ENCODE results near the gene PLIN4. TPM values are rescaled to one million over a fixed set of nuclear protein-coding genes. Genes with fewer than 3 reads are reported as not detected.

Gene PLIN4
- total RNA-seq, 1 experiment from 2014 or later: 2.3 TPM

- H3K4me1 ChIP-seq (ENCODE audit: control insufficient read depth in 1 of 2, insufficient read depth in 2 of 2, low read length in 2 of 2): peaks cover 17 to 39% of the 10 kb centered on the region in 2 experiments
- no peak overlapping the region for H3K4me3 ChIP-seq (replicated peaks in 1 of 2; ENCODE audit: low read depth in 1 of 2, low read length in 2 of 2)
- DNase-seq (ENCODE audit: low read depth, low spot score) (no peak), ATAC-seq (peak; percentile 82)
- peaks cover 31% of the 10 kb centered on the region for H3K79me2 ChIP-seq (ENCODE audit: insufficient read depth, low read length)
- ChIA-PET CTCF (interaction anchor here (1.1 to 5.0 kb wide), 8 partner anchors 8 to 96 kb away, joined by 3 to 29 read pairs (median 5); partner anchors contain the start of gene PLIN5), RAD21 (ENCODE audit: low non-redundant PET in 1 of 2, low total read pairs in 2 of 2, uncharacterized antibody in 2 of 2, unreplicated experiment in 2 of 2) (interaction anchor here in 1 of 2 experiments (0.6 to 1.0 kb wide), 2 partner anchors 9 to 68 kb away, joined by 3 to 4 read pairs; no protein-coding TSS in a partner anchor), POLR2A (interaction anchor here (1.8 kb wide), 1 partner anchor 66 kb away, joined by 4 read pairs; no protein-coding TSS in a partner anchor)
- no peaks in the 10 kb centered on the region for H3K9me2 ChIP-seq (ENCODE audit: insufficient read depth)
- peak overlapping the region; percentile 6; the same call in 1 of the 2 replicates for H3K27ac ChIP-seq (ENCODE audit: low read depth, low read length)
- H4K20me1 ChIP-seq (ENCODE audit: insufficient read depth): no peaks in the 10 kb centered on the region
- H3K36me3 ChIP-seq (ENCODE audit: control insufficient read depth in 1 of 2, insufficient read depth in 2 of 2, low read length in 2 of 2): no peaks in the 10 kb centered on the region
- no peaks in the 10 kb centered on the region for H3K9me3 ChIP-seq (ENCODE audit: control insufficient read depth in 1 of 2, insufficient read depth in 1 of 2, low read depth in 1 of 2, low read length in 2 of 2)
- no TSS peak for BruUV-seq (replicated peaks)
- no peak overlapping the region for H3K9ac ChIP-seq (ENCODE audit: low read length)
- peak; percentile 57 to 97 (median 95) for TF ChIP-seq CTCF (IDR thresholded peaks at IDR 0.05 in 2 of 3, conservative IDR thresholded peaks at IDR 0.05 in 1 of 3; ENCODE audit: borderline replicate concordance in 1 of 3, insufficient read depth in 1 of 3, low read depth in 2 of 3, low read length in 2 of 3)
- TF ChIP-seq SIN3A (IDR thresholded peaks at IDR 0.05; ENCODE audit: low read depth): no peak
- TF ChIP-seq POLR2AphosphoS5 (IDR thresholded peaks at IDR 0.05; ENCODE audit: low read depth, low read length): no peak
- no peaks in the 10 kb centered on the region for H3K27me3 ChIP-seq (ENCODE audit: insufficient read depth, low read length)
- intact Hi-C loops (cut with micrococcal nuclease): no loop called here
- H2AFZ ChIP-seq (ENCODE audit: low read depth, low read length, poor library complexity, severe bottlenecking): no peak overlapping the region
- H3K4me2 ChIP-seq (ENCODE audit: low read length): no peak overlapping the region
These were observed 49.3 kb upstream of the PLIN4 start for GRCh38 chr19:4567584-4568071.

GRCh38 chr19:4566402-4567051, 48.2 kb upstream of the PLIN4 start:
- no peaks in the 10 kb centered on the region for H3K27me3 ChIP-seq (ENCODE audit: insufficient read depth, low read length)
- no peaks in the 10 kb centered on the region for H3K9me2 ChIP-seq (ENCODE audit: insufficient read depth)
- H3K4me2 ChIP-seq (ENCODE audit: low read length): no peak overlapping the region
- H3K4me3 ChIP-seq (replicated peaks in 1 of 2; ENCODE audit: low read depth in 1 of 2, low read length in 2 of 2): no peak overlapping the region
- ATAC-seq (no peak), DNase-seq (ENCODE audit: low read depth, low spot score) (no peak)
- H3K4me1 ChIP-seq (ENCODE audit: control insufficient read depth in 1 of 2, insufficient read depth in 2 of 2, low read length in 2 of 2): peaks cover 17 to 39% of the 10 kb centered on the region in 2 experiments
- H3K36me3 ChIP-seq (ENCODE audit: control insufficient read depth in 1 of 2, insufficient read depth in 2 of 2, low read length in 2 of 2): no peaks in the 10 kb centered on the region
- no TSS peak for BruUV-seq (replicated peaks)
- intact Hi-C loops (cut with micrococcal nuclease): no loop called here
- no peak overlapping the region for H3K9ac ChIP-seq (ENCODE audit: low read length)
- H3K79me2 ChIP-seq (ENCODE audit: insufficient read depth, low read length): peaks cover 27% of the 10 kb centered on the region
- RAD21 ChIA-PET (ENCODE audit: low non-redundant PET in 1 of 2, low total read pairs in 2 of 2, uncharacterized antibody in 2 of 2, unreplicated experiment in 2 of 2): interaction anchor here in 1 of 2 experiments (1.0 kb wide), 1 partner anchor 69 kb away, joined by 4 read pairs; no protein-coding TSS in a partner anchor
- H3K27ac ChIP-seq (ENCODE audit: low read depth, low read length): no peak overlapping the region
- no peaks in the 10 kb centered on the region for H4K20me1 ChIP-seq (ENCODE audit: insufficient read depth)
- POLR2A ChIA-PET: no interaction called here
- no peak overlapping the region for H2AFZ ChIP-seq (ENCODE audit: low read depth, low read length, poor library complexity, severe bottlenecking)
- CTCF ChIA-PET: interaction anchor here (1.1 to 5.0 kb wide), 7 partner anchors 8 to 95 kb away, joined by 3 to 29 read pairs (median 5); partner anchors contain the start of gene PLIN5
- H3K9me3 ChIP-seq (ENCODE audit: control insufficient read depth in 1 of 2, insufficient read depth in 1 of 2, low read depth in 1 of 2, low read length in 2 of 2): no peaks in the 10 kb centered on the region
- TF ChIP-seq EGR1 (IDR thresholded peaks at IDR 0.05; ENCODE audit: low read depth): no peak
- no peak for TF ChIP-seq ELF1 (IDR thresholded peaks at IDR 0.05; ENCODE audit: borderline replicate concordance, low read depth)
- no peak for TF ChIP-seq ZNF274 (IDR thresholded peaks at IDR 0.05; ENCODE audit: low read depth, low read length)
- TF ChIP-seq EZH2 (IDR thresholded peaks at IDR 0.05): no peak
- TF ChIP-seq POLR2A (IDR thresholded peaks at IDR 0.05; ENCODE audit: borderline replicate concordance, extremely low read depth, insufficient read depth, insufficient read length): no peak
- no peak for TF ChIP-seq POLR2AphosphoS5 (IDR thresholded peaks at IDR 0.05; ENCODE audit: low read depth, low read length)
- TF ChIP-seq CEBPB (IDR thresholded peaks at IDR 0.05; ENCODE audit: low read depth): no peak
- TF ChIP-seq EZH2phosphoT487 (IDR thresholded peaks at IDR 0.05; ENCODE audit: borderline replicate concordance): no peak
- no peak for TF ChIP-seq CBX3 (IDR thresholded peaks at IDR 0.05; ENCODE audit: low read depth)
- no peak for TF ChIP-seq ATF3 (IDR thresholded peaks at IDR 0.05)
- TF ChIP-seq ZFX (IDR thresholded peaks at IDR 0.05): no peak
- TF ChIP-seq SIN3A (IDR thresholded peaks at IDR 0.05; ENCODE audit: low read depth): no peak
- no peak for TF ChIP-seq REST (IDR thresholded peaks at IDR 0.05; ENCODE audit: low read depth)
